Prostate gland (tissue), 2 donors: Measurements from ENCODE around the gene EFCAB14.

ENCODE experiments used
- CTCF ChIP-seq, 4 experiments: fragments of 200-600 bp in 2 of 4; fragments of 450-650 bp in 2 of 4; sonication (generic) in 2 of 4; IDR thresholded peaks; 1 replicate in 3 of 4; 2 replicates in 1 of 4; pipeline ENCODE4 v1.5.1; 2016 to 2019; ENCODE audit warnings: antibody characterized with exemption in 4 of 4, mild to moderate bottlenecking in 2 of 4, moderate library complexity in 2 of 4
- POLR2AphosphoS5 ChIP-seq: sonication (generic); formaldehyde crosslinking; IDR thresholded peaks from one replicate; pipeline ENCODE4 v1.6.1; 2017; ENCODE audit warnings: antibody characterized with exemption

GRCh38 chr1:46721686-46722205, 2.8 kb upstream of the EFCAB14 start:
- TF ChIP-seq CTCF (IDR thresholded peaks at IDR 0.05) (no peak), POLR2AphosphoS5 (no peak)
